Stimulated activated CD4-positive, alpha-beta T cell treated with anti-CD3 and anti-CD28 coated beads, Interleukin-2, amount 100 ng/mL, for 24 hours (primary cell): ENCODE results near the gene KRTAP10-9.
"Not testable (repeated sequence)": the region's sequence is repeated elsewhere in the genome, so short reads cannot be mapped to it uniquely, and the experiment has no call there.

Experiments
- DNase-seq, 2 donors: peaks; one replicate each; pipeline ENCODE4 v3.0.0-alpha.2; 2020

The KRTAP10-9 gene

GRCh38 chr21:44596068-44596725 is 30.7 kb upstream of the KRTAP10-9 start:
- no peak for DNase-seq

DNA sequence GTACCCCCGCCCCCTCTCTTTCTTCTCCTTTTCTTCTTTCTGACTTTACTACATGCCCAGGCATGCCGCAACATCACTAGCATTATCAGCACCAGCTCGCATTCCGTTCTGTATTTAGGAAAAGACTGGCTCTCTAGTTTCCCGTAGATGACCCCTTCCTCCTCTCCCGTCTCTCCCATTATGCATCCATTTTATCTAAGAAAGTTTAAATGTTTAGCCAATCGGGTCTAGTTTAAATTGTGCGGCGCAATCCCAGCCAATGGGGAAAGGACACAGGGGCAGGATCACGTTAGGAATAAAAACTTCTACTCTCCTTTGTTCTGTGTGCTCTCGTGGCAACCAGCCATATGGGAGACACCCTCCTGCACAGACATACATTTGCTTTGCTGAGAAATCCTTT is 28.8 kb upstream of the KRTAP10-9 start:
- DNase-seq: no peak

- DNase-seq: no peak
Measured at GRCh38 chr21:44599264-44600029, 27.4 kb upstream of the KRTAP10-9 start.

GRCh38 chr21:44600118-44600978 is 26.5 kb upstream of the KRTAP10-9 start, which contains the start of gene KRTAP10-7:
KRTAP10-7 (plus strand) TSS chr21:44600597; CDS start chr21:44600622, 25 bp downstream.
- DNase-seq: not testable (repeated sequence)

DNA sequence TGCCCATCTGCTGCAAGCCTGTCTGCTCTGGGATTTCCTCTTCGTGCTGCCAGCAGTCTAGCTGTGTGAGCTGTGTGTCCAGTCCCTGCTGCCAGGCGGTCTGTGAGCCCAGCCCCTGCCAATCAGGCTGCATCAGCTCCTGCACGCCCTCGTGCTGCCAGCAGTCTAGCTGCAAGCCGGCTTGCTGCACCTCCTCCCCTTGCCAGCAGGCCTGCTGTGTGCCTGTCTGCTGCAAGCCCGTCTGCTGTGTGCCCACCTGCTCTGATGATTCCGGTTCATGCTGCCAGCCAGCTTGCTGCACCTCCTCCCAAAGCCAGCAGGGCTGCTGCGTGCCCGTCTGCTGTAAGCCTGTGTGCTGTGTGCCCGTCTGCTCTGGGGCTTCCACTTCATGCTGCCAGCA is 25.8 kb upstream of the KRTAP10-9 start:
- DNase-seq: not testable (repeated sequence)

- DNase-seq: no peak
Measured at GRCh38 chr21:44601596-44602462, 25.1 kb upstream of the KRTAP10-9 start.

DNA sequence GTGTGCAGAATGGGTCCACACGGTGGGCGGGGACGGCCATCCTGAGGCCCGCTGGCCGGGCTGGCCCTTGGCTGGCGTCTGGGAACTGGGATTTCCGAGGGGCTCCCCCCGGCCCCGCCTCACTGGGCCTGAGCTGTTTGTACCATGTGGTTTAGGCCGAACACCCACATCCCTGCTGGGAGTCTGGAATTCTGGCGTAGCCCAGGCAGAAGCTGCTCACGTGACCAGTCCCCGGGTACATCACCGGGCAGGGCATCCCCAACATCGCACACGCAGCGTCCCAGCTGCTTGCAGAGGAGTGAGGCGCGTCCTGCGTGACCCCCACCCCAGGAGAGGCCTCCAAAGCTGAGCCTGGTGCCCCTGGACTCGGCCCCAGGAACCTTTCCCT is 24.4 kb upstream of the KRTAP10-9 start:
- DNase-seq: no peak

DNA sequence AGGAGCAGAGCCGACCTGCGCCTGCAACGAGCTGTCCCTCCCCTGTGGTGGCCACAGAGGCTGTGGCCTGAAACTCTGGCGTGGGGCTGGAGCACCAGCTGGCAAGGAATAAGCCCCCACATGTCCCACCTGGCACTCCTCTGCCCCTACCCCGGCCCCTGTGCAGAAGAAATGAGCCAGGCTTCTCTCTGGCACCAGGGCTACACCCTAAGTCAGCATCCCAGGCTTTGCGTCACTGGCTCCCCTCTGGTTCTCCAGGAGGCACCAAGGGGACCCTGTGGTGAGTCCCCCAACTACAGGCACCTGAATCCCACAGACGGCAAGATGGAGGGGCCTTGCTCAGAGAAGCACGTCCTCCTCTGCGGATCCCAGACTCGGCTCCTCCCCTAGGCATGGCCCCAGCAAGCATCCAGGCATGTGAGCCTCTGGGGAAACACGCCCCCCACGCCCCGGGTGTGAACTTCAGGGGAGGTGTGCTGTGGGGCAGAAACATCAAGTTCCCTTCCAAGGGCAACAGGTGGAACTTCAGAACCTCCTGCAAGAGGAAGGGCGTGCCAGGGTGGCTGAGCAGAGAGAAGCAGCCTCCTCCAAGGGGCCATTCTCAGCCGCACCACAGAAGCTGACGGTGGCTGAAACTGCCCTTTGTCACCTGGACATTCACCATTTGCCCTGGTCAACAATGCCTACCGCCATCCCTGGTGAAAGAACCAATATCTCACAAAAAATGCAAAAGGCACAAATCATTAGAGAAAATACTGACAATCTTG is 23.6 kb upstream of the KRTAP10-9 start:
- no peak for DNase-seq

GRCh38 chr21:44603911-44604310 is 23.0 kb upstream of the KRTAP10-9 start:
- DNase-seq: no peak

GRCh38 chr21:44606495-44606894 is 20.4 kb upstream of the KRTAP10-9 start:
- no peak for DNase-seq

- DNase-seq: no peak
Measured at GRCh38 chr21:44609193-44609592, 17.7 kb upstream of the KRTAP10-9 start.

- not testable (repeated sequence) for DNase-seq
Measured at GRCh38 chr21:44610157-44610843, 16.6 kb upstream of the KRTAP10-9 start.

GRCh38 chr21:44611551-44611950 is 15.3 kb upstream of the KRTAP10-9 start:
- DNase-seq: no peak

- DNase-seq: no peak
Measured at GRCh38 chr21:44612029-44612486, 14.8 kb upstream of the KRTAP10-9 start, which contains the start of gene KRTAP10-8. KRTAP10-8 (plus strand) TSS chr21:44612079; CDS start chr21:44612101, 22 bp downstream.

DNA sequence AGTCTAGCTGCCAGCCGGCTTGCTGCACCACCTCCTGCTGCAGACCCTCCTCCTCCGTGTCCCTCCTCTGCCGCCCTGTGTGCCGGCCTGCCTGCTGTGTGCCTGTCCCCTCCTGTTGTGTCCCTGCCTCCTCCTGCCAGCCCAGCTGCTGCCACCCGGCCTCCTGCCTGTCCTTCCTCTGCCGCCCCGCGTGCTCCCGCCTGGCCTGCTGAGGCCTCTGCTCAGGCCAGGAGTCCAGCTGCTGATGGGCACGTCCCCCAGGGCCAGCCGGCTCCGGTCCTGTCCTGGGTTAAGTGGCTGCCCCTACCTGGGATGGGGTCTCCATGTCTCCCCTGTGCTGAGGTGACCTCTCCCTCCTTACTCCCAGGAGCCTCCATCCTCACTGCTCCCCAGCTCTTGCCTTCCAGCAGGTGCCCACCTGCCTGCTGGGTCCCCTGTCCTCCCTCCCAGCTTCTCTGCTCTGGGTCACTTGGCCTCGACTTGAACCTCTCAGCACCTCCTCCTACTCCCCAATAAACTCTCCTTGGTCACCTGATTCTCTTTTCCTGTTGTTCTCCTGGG is 14.1 kb upstream of the KRTAP10-9 start:
- DNase-seq: no peak

- DNase-seq: no peak
Measured at GRCh38 chr21:44613386-44614155, 13.3 kb upstream of the KRTAP10-9 start.

- DNase-seq: no peak
Measured at GRCh38 chr21:44614161-44614631, 12.7 kb upstream of the KRTAP10-9 start.

GRCh38 chr21:44614961-44615391 is 11.9 kb upstream of the KRTAP10-9 start:
- no peak for DNase-seq

DNA sequence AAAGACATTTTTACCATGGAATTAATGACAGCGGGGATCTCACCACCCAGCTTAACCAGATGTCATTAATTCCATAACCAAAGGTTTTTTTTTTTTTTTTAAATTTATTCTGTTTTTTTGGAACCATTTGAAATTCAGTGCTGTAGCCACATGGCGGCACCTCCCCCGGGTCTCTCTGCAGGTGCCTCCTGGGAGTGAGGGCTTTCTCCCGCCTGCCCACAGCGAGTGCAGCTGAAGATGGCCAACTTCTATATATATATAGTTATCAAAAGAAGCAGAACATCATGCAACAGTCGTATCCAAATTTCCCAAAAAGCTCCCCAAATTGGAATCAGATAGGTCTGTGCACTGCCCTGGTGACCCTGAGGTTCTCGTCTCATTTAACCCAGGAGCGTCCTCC is 11.4 kb upstream of the KRTAP10-9 start:
- no peak for DNase-seq
